IPS-15b (cell line): ENCODE results near the gene FRMD4A.
"Not testable (repeated sequence)": the region's sequence is repeated elsewhere in the genome, so short reads cannot be mapped to it uniquely, and the experiment has no call there.

Source experiments
- H3K27me3 ChIP-seq: one replicate; pipeline ENCODE4 v1.6.1; 2013; ENCODE audit warnings: low read length; ENCODE audit not compliant: control insufficient read depth, insufficient read depth
- H3K36me3 ChIP-seq: one replicate; pipeline ENCODE4 v1.6.1; 2013; ENCODE audit warnings: low read length; ENCODE audit not compliant: control insufficient read depth, insufficient read depth
- H3K4me1 ChIP-seq: one replicate; pipeline ENCODE4 v1.6.1; 2013; ENCODE audit warnings: mild to moderate bottlenecking, low read length; ENCODE audit not compliant: control insufficient read depth, insufficient read depth
- H3K4me3 ChIP-seq: one replicate; pipeline ENCODE4 v1.5.1; 2013; ENCODE audit warnings: low read depth, low read length
- H3K9ac ChIP-seq: one replicate; pipeline ENCODE4 v1.6.1; 2013; ENCODE audit warnings: low read depth, mild to moderate bottlenecking, low read length
- H3K9me3 ChIP-seq: one replicate; pipeline ENCODE4 v1.6.1; 2013; ENCODE audit warnings: mild to moderate bottlenecking, low read length; ENCODE audit not compliant: control insufficient read depth, insufficient read depth

The FRMD4A gene

GRCh38 chr10:14228798-14229197 lies 101.9 kb downstream of the FRMD4A start:
- not testable (repeated sequence) for H3K9ac ChIP-seq, H3K4me3 ChIP-seq, H3K4me1 ChIP-seq, H3K36me3 ChIP-seq, H3K9me3 ChIP-seq, H3K27me3 ChIP-seq

DNA sequence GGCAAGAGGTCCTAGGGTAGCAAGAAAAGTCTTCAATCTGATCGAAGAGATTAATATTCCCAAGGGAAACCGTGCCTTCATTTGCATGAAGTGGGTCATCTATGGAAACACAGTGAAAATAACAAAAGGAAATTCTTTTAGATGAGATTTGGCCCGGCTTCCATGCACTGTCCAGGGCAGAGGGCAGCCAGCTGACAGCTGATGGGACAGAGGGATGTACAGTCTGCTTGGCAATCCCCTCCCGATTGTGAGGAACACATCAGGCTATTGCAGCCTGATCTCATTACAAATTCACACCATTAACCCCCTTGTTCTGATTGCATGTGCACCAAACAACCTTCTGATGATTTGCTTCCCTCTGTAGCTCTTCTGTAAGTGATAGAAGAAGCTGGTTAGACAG lies 105.3 kb downstream of the FRMD4A start:
- H3K4me1 ChIP-seq, result no peaks in the 10 kb centered on the region
- H3K9ac ChIP-seq, result no peak overlapping the region
- no peaks in the 10 kb centered on the region for H3K9me3 ChIP-seq
- no peaks in the 10 kb centered on the region for H3K36me3 ChIP-seq
- H3K4me3 ChIP-seq, result no peak overlapping the region
- H3K27me3 ChIP-seq, result no peaks in the 10 kb centered on the region

GRCh38 chr10:14220026-14220425 lies 110.7 kb downstream of the FRMD4A start:
- Histone ChIP-seq H3K27me3 (no peaks in the 10 kb centered on the region), H3K4me3 (no peak overlapping the region), H3K36me3 (no peaks in the 10 kb centered on the region)

DNA sequence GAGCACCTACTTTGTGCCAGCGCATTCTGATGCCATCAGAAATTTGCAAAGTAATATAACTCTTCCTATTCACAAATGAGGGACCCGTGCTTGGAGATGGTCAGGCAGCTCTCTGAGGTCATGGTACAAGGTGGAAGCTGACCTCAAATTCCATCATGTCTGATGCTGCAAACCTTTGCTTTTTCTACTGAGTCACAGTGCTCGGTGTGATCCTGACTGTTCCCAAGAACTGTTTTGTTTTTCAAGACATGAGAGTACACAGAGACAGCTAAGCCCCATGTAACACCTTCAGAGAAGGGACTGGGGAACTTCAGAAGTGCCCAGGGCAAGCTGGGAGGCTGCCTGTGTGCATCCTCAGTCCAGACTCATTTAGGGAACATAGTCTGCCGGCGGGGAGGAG lies 111.3 kb downstream of the FRMD4A start:
- Histone ChIP-seq H3K9me3 (no peaks in the 10 kb centered on the region), H3K4me1 (no peaks in the 10 kb centered on the region), H3K4me3 (no peak overlapping the region), H3K9ac (no peak overlapping the region), H3K27me3 (no peaks in the 10 kb centered on the region), H3K36me3 (no peaks in the 10 kb centered on the region)

More at GRCh38 chr10:14220026-14220425, 110.7 kb downstream of the FRMD4A start:
- Histone ChIP-seq H3K4me1 (no peaks in the 10 kb centered on the region), H3K9me3 (no peaks in the 10 kb centered on the region), H3K9ac (no peak overlapping the region)

- Histone ChIP-seq H3K4me3 (no peak overlapping the region), H3K9ac (no peak overlapping the region), H3K4me1 (no peaks in the 10 kb centered on the region), H3K36me3 (no peaks in the 10 kb centered on the region), H3K27me3 (no peaks in the 10 kb centered on the region), H3K9me3 (no peaks in the 10 kb centered on the region)
Observed at GRCh38 chr10:14215641-14216040, 115.1 kb downstream of the FRMD4A start.

DNA sequence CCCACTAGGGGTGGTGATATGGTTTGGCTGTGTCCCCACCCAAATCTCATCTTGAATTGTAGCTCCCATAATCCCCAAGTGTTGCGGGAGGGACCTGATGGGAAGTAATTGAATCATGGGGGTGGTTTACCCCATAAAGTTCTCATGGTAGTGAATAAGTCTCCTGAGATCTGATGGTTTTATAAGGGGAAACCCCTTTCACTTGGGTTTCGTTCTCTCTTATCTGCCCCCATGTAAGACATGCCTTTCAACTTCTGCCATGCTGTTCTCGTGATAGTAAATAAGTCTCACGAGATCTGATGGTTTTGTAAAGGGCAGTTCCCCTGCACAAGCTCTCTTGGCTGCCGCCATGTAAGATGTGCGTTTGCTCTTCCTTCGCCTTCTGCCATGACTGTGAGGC lies 117.0 kb downstream of the FRMD4A start:
- not testable (repeated sequence) for H3K36me3 ChIP-seq, H3K4me1 ChIP-seq, H3K27me3 ChIP-seq, H3K9me3 ChIP-seq, H3K4me3 ChIP-seq, H3K9ac ChIP-seq

DNA sequence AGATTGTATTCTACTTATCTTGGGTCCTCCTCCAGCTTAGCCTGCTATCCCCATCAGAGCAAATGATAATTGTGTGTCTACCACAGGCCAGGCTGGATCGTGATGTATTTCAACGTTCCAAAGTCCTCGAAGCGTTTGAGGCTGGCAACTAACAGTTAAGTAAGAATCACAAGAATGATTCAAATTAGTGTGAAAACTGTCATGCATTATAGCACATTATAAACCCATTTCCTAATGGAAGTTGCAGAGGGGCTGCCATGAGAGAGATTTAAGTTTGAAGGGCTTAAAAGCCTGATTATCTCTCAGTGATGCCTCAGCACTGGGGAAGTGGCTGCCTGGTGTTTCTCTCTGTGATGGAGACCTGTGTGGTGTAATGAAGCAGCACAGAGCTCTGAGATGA lies 119.1 kb downstream of the FRMD4A start:
- Histone ChIP-seq H3K9me3 (no peaks in the 10 kb centered on the region), H3K9ac (no peak overlapping the region), H3K4me1 (no peaks in the 10 kb centered on the region), H3K4me3 (no peak overlapping the region), H3K36me3 (no peaks in the 10 kb centered on the region), H3K27me3 (no peaks in the 10 kb centered on the region)

DNA sequence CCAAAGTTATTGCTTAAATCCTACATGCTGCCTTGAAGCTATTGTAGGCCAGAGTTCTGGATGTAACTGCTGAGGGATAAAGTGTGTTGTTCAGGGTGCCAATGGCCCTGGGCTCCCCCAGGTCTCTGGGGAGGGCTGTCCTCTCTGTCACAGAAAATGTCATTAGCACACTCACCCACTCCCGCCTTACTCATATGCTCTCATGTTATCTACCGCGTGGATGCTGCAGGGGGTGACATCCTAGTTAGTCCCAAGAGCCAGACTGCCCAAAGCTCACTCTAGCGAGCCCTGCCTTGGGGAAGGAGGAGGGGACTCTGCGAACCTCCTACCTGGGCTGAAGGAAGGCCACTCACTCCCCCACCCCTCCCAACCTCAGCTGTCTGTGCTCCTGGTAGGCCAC lies 122.5 kb downstream of the FRMD4A start:
- Histone ChIP-seq H3K4me3 (no peak overlapping the region), H3K9me3 (no peaks in the 10 kb centered on the region), H3K4me1 (peaks cover 3% of the 10 kb centered on the region), H3K27me3 (no peaks in the 10 kb centered on the region), H3K36me3 (no peaks in the 10 kb centered on the region), H3K9ac (no peak overlapping the region)

GRCh38 chr10:14205233-14205632 lies 125.5 kb downstream of the FRMD4A start:
- Histone ChIP-seq H3K36me3 (no peaks in the 10 kb centered on the region), H3K4me1 (peaks cover 3% of the 10 kb centered on the region), H3K27me3 (no peaks in the 10 kb centered on the region), H3K4me3 (no peak overlapping the region), H3K9ac (no peak overlapping the region), H3K9me3 (no peaks in the 10 kb centered on the region)

DNA sequence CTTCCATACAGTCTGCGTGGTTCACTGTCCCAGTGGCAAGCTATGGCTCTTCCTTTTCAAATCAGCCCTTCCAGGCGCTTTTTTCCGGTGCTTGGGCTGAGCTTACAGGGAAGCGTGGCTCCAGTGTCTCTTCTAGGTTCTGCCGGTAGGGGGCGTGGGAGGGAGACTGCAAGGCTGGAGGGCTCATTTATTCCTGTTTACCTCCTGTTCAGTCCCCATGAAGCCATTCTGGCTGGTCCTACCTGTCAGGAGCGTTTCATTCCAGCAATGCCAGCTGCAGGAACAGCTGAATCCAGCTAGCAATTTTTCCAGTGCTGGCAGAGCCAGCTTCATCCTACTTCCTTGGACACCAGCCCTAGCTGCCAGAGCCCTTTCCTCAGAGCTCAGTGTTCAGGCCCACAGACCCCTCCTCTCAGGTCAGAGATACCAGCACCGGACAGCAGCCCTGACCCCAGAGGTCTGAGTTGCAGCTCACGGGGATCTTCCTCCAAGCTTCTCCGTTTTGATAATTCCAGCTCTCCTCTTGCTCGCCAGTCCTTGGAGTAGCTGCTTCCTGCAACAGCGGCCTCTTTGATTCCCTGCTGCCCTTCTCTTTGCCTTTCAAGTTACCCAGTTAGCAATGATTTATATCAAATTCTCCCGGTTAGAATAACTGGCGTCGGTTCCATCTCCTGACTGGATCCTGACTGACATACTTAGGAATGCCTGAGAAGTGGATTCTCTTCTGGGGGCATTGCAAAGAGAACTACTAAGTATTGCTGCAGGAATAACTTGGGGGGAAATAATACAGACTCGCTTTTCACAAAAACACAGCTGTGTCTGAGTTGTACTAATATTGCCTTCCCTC lies 129.8 kb downstream of the FRMD4A start:
- no peaks in the 10 kb centered on the region for H3K9me3 ChIP-seq

DNA sequence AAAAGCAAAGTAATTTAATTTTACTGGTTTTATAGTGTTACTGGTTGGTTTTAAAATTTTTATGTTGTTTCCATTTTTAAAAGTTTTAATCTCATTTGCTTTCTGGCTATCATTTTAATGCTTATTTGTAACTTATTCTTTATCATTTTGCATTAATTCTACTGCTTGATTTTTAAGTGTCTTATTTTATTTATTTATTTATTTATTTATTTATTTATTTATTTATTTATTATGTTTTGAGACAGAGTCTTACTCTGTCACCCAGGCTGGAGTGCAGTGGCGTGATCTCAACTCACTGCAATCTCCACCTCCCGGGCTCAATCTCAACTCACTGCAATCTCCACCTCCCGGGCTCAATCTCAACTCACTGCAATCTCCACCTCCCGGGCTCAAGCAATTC lies 131.6 kb downstream of the FRMD4A start:
- H3K36me3 ChIP-seq, H3K9me3 ChIP-seq, H3K4me1 ChIP-seq, H3K4me3 ChIP-seq, H3K9ac ChIP-seq, H3K27me3 ChIP-seq: not testable (repeated sequence)

More for the DNA sequence above, 129.8 kb downstream of the FRMD4A start:
- H3K4me1 ChIP-seq, result peaks cover 3% of the 10 kb centered on the region
- H3K27me3 ChIP-seq, result no peaks in the 10 kb centered on the region
- no peak overlapping the region for H3K9ac ChIP-seq
- no peaks in the 10 kb centered on the region for H3K36me3 ChIP-seq
- H3K4me3 ChIP-seq, result no peak overlapping the region

GRCh38 chr10:14198078-14198477 lies 132.6 kb downstream of the FRMD4A start:
- Histone ChIP-seq H3K27me3 (no peaks in the 10 kb centered on the region), H3K9ac (no peak overlapping the region)

More at GRCh38 chr10:14198078-14198477, 132.6 kb downstream of the FRMD4A start:
- no peak overlapping the region for H3K4me3 ChIP-seq
- peaks cover 4% of the 10 kb centered on the region for H3K4me1 ChIP-seq
- H3K36me3 ChIP-seq, result no peaks in the 10 kb centered on the region
- no peaks in the 10 kb centered on the region for H3K9me3 ChIP-seq
